Fibroblast of upper back skin (primary cell): ENCODE data around the gene SAP30BP.

Source experiments
- DNase-seq: peaks from one replicate; pipeline ENCODE4 v3.0.0-alpha.2; 2013

SAP30BP gene

DNA sequence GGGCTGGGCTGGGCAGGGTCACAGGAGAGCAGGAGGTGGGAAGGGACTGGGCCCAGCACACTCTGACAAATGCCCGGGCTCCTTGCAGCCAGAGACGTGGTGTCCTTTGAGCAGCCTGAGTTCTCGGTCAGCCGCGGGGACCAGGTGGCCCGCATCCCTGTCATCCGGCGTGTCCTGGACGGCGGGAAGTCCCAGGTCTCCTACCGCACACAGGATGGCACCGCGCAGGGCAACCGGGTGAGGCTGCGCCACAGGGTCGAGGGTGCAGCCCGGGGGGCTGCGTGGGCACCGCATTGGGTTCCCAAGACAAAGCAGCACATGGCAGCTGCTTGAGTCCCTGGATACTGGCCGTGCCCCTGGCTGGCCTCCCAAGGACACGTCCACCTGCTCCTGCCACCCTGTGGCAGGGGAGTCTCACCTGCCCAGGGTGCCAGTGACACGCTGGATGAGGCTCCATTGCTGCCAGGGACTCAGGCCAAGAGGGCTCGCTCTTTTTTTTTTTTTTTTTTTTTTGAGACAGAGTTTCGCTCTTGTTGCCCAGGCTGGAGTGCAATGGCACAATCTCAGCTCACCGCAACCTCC is 76.6 kb downstream of the SAP30BP start:
- DNase-seq = no peak

DNA sequence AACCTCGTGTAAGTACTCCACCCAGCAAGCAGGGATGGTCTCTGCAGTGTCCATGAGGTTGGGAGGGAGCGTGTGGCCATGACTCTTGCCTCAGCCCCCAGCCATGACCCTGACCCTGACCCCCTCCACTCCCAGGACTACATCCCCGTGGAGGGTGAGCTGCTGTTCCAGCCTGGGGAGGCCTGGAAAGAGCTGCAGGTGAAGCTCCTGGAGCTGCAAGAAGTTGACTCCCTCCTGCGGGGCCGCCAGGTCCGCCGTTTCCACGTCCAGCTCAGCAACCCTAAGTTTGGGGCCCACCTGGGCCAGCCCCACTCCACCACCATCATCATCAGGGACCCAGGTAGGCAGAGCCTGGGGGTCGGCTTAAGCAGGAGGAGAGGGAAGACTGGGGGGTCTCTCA is 81.6 kb downstream of the SAP30BP start:
- no peak for DNase-seq

DNA sequence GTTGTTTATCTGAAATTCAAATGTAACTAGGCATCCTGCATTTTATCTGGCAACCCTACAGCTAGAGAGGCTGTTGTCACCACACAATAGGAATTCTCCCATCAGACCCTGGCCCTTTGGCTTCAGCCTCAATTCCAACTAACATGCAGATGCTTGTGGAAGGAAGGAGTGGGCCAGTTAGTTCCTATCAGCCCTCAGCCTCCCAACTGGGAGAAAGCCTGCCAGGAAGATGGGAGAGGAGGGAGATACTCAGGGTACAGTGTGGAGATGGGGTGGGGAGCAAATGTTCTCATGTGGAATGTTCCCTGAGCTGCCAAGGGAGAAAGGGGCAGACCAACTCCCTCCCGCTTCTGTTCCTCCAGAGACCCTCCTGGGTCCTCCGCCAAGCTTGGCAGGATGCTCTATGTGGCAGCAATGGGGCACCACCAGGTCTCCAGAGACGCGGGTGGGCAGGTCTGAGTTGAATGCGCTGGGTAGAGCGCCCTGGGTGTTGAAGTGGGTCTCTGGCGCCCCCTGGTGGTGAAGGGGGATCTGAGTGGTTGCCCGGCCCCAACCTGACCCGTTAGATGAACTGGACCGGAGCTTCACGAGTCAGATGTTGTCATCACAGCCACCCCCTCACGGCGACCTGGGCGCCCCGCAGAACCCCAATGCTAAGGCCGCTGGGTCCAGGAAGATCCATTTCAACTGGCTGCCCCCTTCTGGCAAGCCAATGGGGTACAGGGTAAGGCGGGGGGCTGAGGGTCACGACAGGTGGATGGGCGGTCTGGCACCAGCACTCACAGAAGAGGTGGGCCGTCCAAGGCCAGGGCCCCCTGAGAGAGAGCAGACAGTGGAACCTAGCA is 82.6 kb downstream of the SAP30BP start:
- peak; percentile 62 for DNase-seq

DNA sequence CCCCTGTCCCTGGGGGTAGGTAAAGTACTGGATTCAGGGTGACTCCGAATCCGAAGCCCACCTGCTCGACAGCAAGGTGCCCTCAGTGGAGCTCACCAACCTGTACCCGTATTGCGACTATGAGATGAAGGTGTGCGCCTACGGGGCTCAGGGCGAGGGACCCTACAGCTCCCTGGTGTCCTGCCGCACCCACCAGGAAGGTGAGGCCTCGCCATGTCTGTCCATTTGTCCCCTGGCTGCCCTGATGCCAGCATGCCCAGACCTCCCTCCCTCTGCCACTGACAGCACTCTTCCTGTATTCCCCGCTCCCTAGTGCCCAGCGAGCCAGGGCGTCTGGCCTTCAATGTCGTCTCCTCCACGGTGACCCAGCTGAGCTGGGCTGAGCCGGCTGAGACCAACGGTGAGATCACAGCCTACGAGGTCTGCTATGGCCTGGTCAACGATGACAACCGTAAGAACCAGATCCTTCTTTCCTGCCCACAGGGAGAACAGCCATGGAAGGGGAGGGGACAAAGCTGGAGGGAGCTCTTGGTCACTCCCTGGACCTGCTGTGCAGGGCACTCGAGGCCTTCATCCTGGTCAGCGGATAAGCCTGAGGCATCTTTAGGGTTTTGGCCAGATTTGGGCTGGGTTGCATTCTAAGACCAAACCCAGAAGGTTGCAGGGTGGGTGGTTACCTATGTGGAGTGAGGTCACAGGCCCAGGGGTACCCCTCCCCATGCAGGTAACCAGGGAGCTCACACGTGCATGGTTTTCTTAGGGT is 83.7 kb downstream of the SAP30BP start:
- DNase-seq = no peak

DNA sequence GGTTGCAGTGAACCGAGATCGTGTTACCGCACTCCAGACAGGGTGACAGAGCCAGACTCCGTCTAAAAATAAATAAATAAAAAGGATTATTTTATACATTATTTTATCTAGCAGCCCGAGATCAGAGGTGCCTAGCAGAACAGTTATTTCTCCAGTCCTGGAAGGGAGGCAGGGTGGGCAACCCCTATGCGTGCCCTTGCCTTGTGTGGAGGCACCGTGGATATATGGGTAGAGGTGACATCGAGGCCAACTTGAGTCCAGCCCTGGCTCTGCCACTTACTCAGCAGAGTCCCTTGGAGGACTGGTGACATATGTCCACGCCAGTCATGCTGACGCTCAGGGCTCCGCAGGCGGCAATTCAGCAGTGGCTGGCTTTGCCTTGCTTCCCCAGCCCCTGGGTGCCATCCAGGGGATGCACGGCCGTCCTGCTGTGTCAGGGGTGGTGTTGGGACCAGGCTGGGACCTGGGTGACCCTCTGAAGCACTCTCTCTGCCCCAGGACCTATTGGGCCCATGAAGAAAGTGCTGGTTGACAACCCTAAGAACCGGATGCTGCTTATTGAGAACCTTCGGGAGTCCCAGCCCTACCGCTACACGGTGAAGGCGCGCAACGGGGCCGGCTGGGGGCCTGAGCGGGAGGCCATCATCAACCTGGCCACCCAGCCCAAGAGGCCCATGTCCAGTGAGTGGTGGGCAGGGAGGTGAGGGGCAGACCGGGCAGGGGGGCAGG is 84.7 kb downstream of the SAP30BP start:
- DNase-seq = no peak

DNA sequence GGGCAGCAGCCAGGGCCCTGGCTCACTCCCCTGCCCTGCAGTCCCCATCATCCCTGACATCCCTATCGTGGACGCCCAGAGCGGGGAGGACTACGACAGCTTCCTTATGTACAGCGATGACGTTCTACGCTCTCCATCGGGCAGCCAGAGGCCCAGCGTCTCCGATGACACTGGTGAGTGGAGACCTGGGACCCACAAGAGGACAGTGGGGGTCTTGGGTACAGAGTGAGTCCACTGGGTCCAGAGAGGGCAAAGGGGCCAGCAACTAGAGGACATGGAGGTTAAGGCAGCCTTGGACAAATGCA is 85.2 kb downstream of the SAP30BP start:
- no peak for DNase-seq

DNA sequence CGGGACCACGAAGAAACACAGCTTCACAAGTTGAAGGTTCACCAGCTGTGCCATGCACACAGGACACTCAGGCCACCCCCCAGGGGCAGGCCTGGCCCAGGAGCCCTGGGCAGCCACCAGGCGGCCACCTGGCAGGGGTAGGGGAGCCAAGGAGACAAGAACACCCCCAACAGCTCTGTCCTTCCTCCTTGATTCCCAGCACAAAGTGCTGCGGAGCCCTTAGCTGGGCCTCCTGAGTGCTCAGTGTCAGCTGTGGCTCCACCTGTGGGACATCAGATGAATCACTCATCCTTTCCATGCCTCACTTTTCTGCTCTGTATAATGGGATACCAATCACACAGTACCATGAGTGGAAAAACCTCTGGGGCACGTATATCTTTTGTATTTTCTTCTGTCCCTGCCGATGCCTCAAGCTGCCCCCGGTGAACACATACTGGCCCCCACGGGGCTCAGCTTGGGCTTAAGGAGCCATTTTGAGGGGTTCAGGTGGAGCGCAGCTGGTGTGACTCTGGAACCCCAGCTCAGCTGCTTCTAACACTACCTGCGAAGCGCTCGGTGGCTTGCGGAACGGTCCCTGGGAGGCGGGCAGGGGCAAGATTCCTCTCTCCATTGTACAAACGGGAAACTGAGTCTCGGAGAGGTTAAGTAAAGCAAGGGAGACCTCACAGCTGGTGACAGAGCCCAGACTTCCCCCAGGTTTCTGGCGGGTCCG is 85.8 kb downstream of the SAP30BP start:
- no peak for DNase-seq

DNA sequence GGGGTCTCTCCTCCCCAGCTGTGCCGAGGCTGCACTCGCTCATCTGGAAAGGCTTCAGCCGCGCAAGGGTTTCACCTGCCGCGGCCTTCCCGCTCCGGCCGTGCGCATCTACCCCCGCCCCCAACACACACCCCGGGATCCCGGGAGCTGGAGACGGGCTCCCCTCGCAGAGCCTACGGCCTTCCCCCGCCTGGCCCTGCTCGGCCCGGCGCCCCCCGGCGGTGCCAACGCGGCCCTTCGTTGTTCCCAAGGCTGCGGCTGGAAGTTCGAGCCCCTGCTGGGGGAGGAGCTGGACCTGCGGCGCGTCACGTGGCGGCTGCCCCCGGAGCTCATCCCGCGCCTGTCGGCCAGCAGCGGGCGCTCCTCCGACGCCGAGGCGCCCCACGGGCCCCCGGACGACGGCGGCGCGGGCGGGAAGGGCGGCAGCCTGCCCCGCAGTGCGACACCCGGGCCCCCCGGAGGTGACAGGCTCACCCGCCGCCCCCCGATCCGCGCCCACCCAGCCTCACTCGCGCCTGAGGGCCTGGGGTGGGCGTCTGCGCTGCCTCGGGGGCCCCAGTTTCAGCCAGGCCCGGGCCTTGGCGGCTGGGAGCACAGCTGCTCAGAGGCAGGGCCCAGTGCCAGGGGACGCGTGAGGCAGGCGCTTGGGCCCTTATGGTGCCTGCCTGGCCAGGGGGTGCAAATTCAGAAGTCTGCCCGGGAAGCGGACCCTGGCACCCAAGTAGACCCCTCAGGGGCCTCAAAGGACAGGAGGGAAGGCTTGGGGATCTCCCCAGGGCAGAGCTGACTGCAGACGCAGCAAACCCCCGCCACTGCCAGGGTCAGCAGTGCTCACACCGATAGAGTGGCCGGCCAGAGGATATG is 86.6 kb downstream of the SAP30BP start:
- peak; percentile 72 for DNase-seq

DNA sequence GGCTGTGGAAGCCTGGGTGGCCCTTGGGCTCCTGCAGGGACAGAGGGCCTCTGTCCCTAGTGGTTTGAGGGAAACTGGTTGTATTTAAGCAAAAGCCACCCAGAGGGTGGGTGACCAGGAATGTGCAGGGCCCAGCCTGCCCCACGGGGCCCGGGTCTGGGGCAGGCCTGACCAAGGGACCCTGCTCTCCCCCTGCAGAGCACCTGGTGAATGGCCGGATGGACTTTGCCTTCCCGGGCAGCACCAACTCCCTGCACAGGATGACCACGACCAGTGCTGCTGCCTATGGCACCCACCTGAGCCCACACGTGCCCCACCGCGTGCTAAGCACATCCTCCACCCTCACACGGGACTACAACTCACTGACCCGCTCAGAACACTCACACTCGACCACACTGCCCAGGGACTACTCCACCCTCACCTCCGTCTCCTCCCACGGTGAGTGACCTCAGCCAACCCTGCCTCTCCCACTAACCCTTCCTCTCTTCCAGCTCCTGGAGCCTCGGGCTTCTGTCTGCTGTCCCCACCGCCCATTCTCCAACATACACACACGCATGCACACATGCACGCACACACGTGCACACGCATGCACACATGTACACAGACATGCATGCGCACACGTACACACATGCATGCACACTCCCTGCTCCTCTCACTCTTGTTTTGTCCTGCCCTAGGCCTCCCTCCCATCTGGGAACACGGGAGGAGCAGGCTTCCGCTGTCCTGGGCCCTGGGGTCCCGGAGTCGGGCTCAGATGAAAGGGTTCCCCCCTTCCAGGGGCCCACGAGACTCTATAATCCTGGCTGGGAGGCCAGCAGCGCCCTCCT is 87.5 kb downstream of the SAP30BP start:
- DNase-seq = no peak

DNA sequence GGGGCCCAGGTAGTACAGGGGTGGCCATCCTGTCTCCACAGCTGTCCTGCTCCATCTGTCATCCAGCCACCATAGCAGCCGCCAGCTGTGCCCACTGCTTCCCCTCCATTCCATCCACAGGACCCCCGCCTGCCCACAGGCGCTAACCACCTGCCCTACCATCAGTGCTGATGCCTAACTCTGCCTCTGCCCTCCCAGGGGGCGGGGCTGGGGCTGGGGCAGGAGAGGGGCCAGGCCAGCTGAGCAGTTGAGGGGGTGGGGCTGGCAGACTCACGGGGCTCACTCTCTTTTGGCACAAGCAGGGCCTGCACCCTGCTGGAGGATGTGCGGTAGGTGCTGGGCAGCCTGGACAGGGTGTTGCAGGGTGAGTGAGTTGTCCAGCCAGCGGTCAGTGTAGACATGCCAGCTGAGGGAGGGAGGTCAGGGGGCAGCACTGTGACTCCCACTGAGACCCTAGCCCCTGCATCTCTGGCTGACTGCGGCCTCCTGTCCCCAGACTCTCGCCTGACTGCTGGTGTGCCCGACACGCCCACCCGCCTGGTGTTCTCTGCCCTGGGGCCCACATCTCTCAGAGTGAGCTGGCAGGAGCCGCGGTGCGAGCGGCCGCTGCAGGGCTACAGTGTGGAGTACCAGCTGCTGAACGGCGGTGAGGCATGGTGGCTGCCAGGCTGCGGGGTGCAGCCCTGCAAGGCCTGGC is 88.2 kb downstream of the SAP30BP start:
- DNase-seq = no peak

DNA sequence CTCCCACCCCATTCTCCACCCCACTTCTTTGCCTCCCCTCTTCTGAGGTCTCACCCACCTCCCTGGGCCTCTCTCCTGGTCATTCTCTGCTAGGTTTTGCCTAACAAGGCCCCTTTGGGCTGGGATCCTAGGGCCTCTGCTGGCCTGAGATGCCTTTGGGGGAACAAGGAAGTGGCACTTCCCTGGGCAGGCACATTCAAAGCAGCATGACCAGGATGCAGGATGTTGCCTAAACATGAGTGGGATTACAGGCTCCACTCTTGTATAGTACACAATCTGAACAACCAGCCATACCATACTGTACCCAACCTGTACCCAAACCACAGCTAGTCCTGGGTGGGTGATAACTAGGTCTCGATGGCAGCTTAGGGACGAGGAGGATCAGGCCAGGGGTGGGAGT is 88.9 kb downstream of the SAP30BP start:
- no peak for DNase-seq

DNA sequence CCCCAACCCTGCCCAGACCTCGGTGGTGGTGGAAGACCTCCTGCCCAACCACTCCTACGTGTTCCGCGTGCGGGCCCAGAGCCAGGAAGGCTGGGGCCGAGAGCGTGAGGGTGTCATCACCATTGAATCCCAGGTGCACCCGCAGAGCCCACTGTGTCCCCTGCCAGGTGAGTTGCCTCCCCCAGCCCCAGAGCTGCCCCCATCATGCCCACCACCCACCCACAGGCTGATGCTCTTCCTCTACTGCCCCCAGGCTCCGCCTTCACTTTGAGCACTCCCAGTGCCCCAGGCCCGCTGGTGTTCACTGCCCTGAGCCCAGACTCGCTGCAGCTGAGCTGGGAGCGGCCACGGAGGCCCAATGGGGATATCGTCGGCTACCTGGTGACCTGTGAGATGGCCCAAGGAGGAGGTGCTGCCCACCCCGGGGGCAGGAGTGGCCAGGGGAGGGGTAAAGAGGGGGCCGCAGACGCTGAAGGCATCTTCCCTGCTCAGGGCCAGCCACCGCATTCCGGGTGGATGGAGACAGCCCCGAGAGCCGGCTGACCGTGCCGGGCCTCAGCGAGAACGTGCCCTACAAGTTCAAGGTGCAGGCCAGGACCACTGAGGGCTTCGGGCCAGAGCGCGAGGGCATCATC is 89.4 kb downstream of the SAP30BP start:
- DNase-seq = no peak

DNA sequence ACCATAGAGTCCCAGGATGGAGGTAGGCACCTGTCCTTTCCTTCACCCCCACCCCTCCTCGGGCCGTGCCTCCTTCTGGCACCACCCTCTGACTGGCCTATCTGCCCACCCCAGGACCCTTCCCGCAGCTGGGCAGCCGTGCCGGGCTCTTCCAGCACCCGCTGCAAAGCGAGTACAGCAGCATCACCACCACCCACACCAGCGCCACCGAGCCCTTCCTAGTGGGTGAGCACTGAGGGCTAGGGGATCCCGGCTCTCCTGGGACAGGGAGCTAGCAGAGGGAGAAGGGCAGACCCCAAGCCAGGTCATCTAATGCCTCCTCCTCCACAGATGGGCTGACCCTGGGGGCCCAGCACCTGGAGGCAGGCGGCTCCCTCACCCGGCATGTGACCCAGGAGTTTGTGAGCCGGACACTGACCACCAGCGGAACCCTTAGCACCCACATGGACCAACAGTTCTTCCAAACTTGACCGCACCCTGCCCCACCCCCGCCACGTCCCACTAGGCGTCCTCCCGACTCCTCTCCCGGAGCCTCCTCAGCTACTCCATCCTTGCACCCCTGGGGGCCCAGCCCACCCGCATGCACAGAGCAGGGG is 90.0 kb downstream of the SAP30BP start:
- DNase-seq = no peak
